ENCODE data around the gene GRIN3A. TPM values are rescaled to one million over a fixed set of nuclear protein-coding genes. Genes with fewer than 3 reads are reported as not detected.

GRIN3A gene
- total RNA-seq, 1 experiment from 2014 or later, result 0.03 TPM

DNA sequence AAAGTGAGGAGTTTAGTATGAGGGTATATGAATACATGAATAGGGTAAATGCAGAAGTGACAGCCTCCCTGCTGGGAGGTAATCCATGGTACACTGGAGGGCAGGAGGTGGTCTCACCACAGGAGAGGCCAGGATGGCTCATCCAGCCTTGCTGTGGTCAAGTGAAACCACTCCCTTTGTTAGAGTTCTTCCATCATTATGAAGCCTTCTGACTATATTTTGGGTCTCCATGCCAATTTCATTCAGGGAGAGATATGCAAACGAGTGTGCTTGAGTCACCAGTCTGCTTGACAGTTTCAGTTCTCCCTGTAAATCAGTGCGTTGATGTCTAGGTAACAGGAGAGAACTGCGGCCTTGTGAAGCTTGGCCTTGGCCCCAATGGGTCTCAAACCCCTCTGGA lies 160.1 kb downstream of the GRIN3A start:
- H3K9me3 ChIP-seq (ENCODE audit: control insufficient read depth, insufficient read depth, low read depth, low read length), result no peaks in the 10 kb centered on the region
- no peaks in the 10 kb centered on the region for H3K27me3 ChIP-seq (ENCODE audit: control insufficient read depth, insufficient read depth, low read length)
- BruUV-seq (replicated peaks), result no TSS peak
- in situ Hi-C loops (cut with HindIII; ENCODE audit: low pct_unique_long_range_greater_than_20kb, low sequenced_read_pairs) (no loop called here), intact Hi-C loops (cut with micrococcal nuclease; ENCODE audit: unreplicated experiment) (no loop called here)
- H3K36me3 ChIP-seq (ENCODE audit: control insufficient read depth, insufficient read depth, low read length), result no peaks in the 10 kb centered on the region
- ChIA-PET POLR2A (no interaction called here), CTCF (no interaction called here)
- ATAC-seq (no peak), DNase-seq (ENCODE audit: low read depth, low spot score) (no peak)
- TF ChIP-seq TCF7L2 (IDR thresholded peaks at IDR 0.05; ENCODE audit: low read depth, low read length), result no peak
- TF ChIP-seq, protein P1, sequence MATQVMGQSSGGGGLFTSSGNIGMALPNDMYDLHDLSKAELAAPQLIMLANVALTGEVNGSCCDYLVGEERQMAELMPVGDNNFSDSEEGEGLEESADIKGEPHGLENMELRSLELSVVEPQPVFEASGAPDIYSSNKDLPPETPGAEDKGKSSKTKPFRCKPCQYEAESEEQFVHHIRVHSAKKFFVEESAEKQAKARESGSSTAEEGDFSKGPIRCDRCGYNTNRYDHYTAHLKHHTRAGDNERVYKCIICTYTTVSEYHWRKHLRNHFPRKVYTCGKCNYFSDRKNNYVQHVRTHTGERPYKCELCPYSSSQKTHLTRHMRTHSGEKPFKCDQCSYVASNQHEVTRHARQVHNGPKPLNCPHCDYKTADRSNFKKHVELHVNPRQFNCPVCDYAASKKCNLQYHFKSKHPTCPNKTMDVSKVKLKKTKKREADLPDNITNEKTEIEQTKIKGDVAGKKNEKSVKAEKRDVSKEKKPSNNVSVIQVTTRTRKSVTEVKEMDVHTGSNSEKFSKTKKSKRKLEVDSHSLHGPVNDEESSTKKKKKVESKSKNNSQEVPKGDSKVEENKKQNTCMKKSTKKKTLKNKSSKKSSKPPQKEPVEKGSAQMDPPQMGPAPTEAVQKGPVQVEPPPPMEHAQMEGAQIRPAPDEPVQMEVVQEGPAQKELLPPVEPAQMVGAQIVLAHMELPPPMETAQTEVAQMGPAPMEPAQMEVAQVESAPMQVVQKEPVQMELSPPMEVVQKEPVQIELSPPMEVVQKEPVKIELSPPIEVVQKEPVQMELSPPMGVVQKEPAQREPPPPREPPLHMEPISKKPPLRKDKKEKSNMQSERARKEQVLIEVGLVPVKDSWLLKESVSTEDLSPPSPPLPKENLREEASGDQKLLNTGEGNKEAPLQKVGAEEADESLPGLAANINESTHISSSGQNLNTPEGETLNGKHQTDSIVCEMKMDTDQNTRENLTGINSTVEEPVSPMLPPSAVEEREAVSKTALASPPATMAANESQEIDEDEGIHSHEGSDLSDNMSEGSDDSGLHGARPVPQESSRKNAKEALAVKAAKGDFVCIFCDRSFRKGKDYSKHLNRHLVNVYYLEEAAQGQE (IDR thresholded peaks at IDR 0.05; ENCODE audit: insufficient read depth in 1 of 2, low read depth in 2 of 2, low read length in 1 of 2), result no peak
- TF ChIP-seq SIN3A (IDR thresholded peaks at IDR 0.05; ENCODE audit: borderline replicate concordance, insufficient read depth, low read depth, low read length), result no peak
- TF ChIP-seq, protein P2, sequence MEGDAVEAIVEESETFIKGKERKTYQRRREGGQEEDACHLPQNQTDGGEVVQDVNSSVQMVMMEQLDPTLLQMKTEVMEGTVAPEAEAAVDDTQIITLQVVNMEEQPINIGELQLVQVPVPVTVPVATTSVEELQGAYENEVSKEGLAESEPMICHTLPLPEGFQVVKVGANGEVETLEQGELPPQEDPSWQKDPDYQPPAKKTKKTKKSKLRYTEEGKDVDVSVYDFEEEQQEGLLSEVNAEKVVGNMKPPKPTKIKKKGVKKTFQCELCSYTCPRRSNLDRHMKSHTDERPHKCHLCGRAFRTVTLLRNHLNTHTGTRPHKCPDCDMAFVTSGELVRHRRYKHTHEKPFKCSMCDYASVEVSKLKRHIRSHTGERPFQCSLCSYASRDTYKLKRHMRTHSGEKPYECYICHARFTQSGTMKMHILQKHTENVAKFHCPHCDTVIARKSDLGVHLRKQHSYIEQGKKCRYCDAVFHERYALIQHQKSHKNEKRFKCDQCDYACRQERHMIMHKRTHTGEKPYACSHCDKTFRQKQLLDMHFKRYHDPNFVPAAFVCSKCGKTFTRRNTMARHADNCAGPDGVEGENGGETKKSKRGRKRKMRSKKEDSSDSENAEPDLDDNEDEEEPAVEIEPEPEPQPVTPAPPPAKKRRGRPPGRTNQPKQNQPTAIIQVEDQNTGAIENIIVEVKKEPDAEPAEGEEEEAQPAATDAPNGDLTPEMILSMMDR (IDR thresholded peaks at IDR 0.05), result no peak
- no peak for TF ChIP-seq POLR2AphosphoS5 (IDR thresholded peaks at IDR 0.05; ENCODE audit: low read depth, low read length)
- H3K27ac ChIP-seq (ENCODE audit: low read length), result no peak overlapping the region
- H3K4me1 ChIP-seq (ENCODE audit: control insufficient read depth, insufficient read depth, low read length), result no peaks in the 10 kb centered on the region
- no peak overlapping the region for H3K4me3 ChIP-seq (ENCODE audit: low read depth in 2 of 2, low read length in 2 of 2)

DNA sequence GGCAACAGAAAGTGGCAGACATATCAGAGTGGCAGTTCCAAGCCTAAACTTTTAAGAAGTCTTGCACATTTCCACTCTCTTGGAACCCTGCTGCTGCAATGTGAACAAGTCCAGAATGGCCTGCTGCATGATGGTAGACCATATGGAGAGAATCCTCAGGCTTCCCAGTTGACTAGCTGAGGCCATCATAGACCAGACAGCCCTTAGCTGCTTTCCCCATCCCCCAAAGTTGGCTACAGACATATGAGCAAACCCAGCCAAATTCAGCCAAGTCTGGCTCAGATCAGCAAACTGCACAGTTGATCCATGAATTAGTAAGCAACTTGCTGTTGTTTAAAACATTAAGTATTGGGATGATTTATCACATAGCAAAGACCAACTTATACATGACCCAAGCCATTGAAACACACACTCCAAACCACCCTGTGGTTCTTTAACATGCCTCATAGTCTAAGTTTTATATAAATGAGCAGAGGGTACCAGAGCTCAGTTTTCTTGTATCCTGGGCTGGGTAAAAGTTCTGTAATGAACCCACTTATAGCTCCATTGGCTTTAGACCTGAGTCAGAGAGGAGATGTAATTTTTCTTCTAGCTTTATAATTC lies 163.6 kb downstream of the GRIN3A start:
- no peaks in the 10 kb centered on the region for H3K36me3 ChIP-seq (ENCODE audit: control insufficient read depth, insufficient read depth, low read length)
- ChIA-PET CTCF (no interaction called here), POLR2A (no interaction called here)
- DNase-seq (ENCODE audit: low read depth, low spot score) (no peak), ATAC-seq (no peak)
- no peaks in the 10 kb centered on the region for H3K27me3 ChIP-seq (ENCODE audit: control insufficient read depth, insufficient read depth, low read length)
- no peaks in the 10 kb centered on the region for H3K9me3 ChIP-seq (ENCODE audit: control insufficient read depth, insufficient read depth, low read depth, low read length)
- in situ Hi-C loops (cut with HindIII; ENCODE audit: low pct_unique_long_range_greater_than_20kb, low sequenced_read_pairs) (no loop called here), intact Hi-C loops (cut with micrococcal nuclease; ENCODE audit: unreplicated experiment) (no loop called here)
- H3K27ac ChIP-seq (ENCODE audit: low read length), result no peak overlapping the region
- no TSS peak for BruUV-seq (replicated peaks)
- TF ChIP-seq POLR2AphosphoS5 (IDR thresholded peaks at IDR 0.05; ENCODE audit: low read depth, low read length) (no peak), TCF7L2 (IDR thresholded peaks at IDR 0.05; ENCODE audit: low read depth, low read length) (no peak), SIN3A (IDR thresholded peaks at IDR 0.05; ENCODE audit: borderline replicate concordance, insufficient read depth, low read depth, low read length) (no peak)
- TF ChIP-seq, protein P2 (IDR thresholded peaks at IDR 0.05), result no peak
- TF ChIP-seq, protein P1 (IDR thresholded peaks at IDR 0.05; ENCODE audit: insufficient read depth in 1 of 2, low read depth in 2 of 2, low read length in 1 of 2), result no peak
- no peak overlapping the region for H3K4me3 ChIP-seq (ENCODE audit: low read depth in 2 of 2, low read length in 2 of 2)
- H3K4me1 ChIP-seq (ENCODE audit: control insufficient read depth, insufficient read depth, low read length), result no peaks in the 10 kb centered on the region

Measured in Panc1 (cell line).